ENCODE data around the gene RPS2.

DNA sequence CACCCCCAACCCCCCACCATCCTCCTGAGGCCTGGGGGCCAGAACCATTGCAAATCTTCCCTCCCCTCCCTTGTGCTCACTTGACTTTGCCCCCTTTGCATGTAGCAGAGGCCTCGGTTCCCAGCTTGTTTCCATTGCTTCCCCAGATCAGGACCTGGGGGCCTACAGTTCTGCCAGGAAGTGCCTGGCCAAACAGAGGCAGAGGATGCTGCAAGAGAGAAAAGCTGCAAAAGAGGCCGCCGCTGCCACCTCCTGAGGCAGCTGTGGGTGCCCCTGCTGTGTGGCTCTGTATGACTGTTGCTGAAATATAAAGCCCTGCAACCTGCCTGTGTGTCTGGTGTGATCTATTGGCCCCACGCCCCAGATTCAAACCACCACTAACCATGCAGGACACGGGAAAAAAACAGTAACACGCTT is 3.0 kb downstream of the RPS2 start:
- TF ChIP-seq TAF1 (IDR thresholded peaks at IDR 0.05; ENCODE audit: borderline replicate concordance, insufficient read depth, low read length) (no peak), SIN3A (IDR thresholded peaks at IDR 0.05; ENCODE audit: borderline replicate concordance, insufficient read depth, low read length) (no peak), POLR2AphosphoS5 (IDR thresholded peaks at IDR 0.05; ENCODE audit: low read depth, low read length) (peak; percentile 61; the same call in 1 of the 2 replicates), FOXP2 (optimal IDR thresholded peaks at IDR 0.05; ENCODE audit: borderline replicate concordance, extremely low read depth, extremely low read length, insufficient read depth) (no peak)

Data from PFSK-1 (cell line).